ENCODE results near the gene DDX41.

DNA sequence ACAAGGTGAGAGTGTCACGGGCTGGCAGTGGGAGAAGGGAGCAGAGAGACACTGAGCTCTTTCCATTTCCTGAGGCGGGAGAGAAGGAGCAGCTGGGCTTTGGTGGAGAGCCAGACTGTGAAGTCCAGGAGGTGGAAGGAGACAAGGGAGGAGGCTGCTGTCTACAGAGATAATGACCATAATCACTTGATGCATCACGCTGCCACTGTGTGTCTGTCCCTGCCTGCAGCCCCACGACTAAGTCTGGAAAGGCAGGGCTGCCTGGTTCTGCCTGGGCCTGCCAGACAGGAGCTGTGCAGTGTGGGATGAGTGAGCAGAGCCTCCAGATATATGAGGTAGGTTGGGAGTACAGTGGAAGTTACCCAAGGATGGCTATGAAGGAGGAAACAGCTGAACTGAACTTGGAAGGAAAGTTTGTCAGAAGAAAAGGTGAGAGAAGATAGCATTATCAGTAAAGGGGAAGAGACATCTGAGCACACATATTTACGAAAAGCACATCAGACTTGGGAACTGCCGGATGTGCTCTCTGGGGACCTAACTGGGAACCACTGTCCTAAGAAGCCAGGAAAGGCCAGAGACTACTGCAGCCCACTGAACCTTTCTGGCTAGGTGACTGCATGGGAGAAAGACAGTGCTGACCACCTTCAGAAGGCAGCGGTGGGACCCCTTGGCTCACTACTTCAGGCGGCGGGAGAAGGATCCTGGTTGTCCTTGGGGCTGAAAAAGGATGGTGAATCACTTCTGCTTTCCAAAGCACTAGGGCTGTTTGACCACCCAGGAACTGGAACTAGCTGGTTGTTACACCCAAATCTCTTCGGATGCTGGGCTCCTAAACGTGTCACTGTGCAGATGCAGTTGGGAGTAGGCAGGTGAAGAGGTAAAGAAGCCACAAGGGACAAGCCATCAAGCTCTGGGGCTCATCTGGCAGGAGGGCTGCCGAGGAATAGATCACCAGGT, 12.8 kb upstream of the DDX41 start:
- TF ChIP-seq EZH2phosphoT487 (IDR thresholded peaks at IDR 0.05; ENCODE audit: borderline replicate concordance) (no peak), CTCF (conservative IDR thresholded peaks at IDR 0.05; ENCODE audit: low read length) (no peak)
